Lower lobe of right lung (tissue), 2 donors: ENCODE results near the gene TMEM69. TPM values are rescaled to one million over a fixed set of nuclear protein-coding genes. Genes with fewer than 3 reads are reported as not detected.
A peak's percentile ranks its signal among the peaks of the same experiment; 100 is the strongest.

ENCODE experiments used
- ATAC-seq, 2 donors: fragments of 200-7000 bp; cut with Tn5 transposase; one replicate each; pipeline ENCODE4 v1.9.1; 2020 to 2022; ENCODE audit warnings: mild to moderate bottlenecking in 2 of 2, moderate library complexity in 2 of 2
- DNase-seq: peaks from one replicate; pipeline ENCODE4 v3.0.0-alpha.2; 2020
- H3K27ac ChIP-seq: fragments of 200-600 bp; one replicate; pipeline ENCODE4 v1.8.0; 2022
- H3K27me3 ChIP-seq: fragments of 200-600 bp; one replicate; pipeline ENCODE4 v1.8.0; 2022; ENCODE audit warnings: low read depth
- H3K36me3 ChIP-seq: fragments of 200-600 bp; one replicate; pipeline ENCODE4 v1.8.0; 2022; ENCODE audit warnings: mild to moderate bottlenecking
- H3K4me1 ChIP-seq: fragments of 200-600 bp; one replicate; pipeline ENCODE4 v1.8.0; 2022
- H3K4me3 ChIP-seq: fragments of 200-600 bp; one replicate; pipeline ENCODE4 v1.8.0; 2022; ENCODE audit warnings: mild to moderate bottlenecking
- H3K9me3 ChIP-seq: fragments of 200-600 bp; one replicate; pipeline ENCODE4 v1.8.0; 2022
- CTCF ChIP-seq: fragments of 200-600 bp; IDR thresholded peaks from one replicate; pipeline ENCODE4 v1.8.0; 2022; ENCODE audit warnings: antibody characterized with exemption, mild to moderate bottlenecking
- intact Hi-C: fragments of 100-400 bp; cut with DNase I; formaldehyde crosslinking; loops from one replicate; pipeline ENCODE4 v1.11.0; 2022
- long read RNA-seq: library from polyadenylated mRNA; unstranded; transcript quantifications from one replicate; pipeline ENCODE4 v2.0.0, GENCODE V29; 2021
- total RNA-seq: library from RNA; stranded (reverse); fragmentation: NEBNext Ultra II Directional; extraction: Animal tissue kit (Norgen Biotek cat#: 25700); gene quantifications from one replicate; pipeline ENCODE4 v1.2.1, GENCODE V29; 2021
- donor health status: DM: no; HTN: yes; CAD: no; lungs with severe emphysema.

TMEM69 gene
- 16.8 TPM for total RNA-seq
- long read RNA-seq, transcript TMEM69-201 (3 exons, 2,439 nt), result major isoform, 13 of 17 reads
- long read RNA-seq, partial matches to known transcripts, result 0 of 17 reads
- long read RNA-seq, other reads (novel, unspliced or antisense), result 1 of 17 reads

- intact Hi-C loops, result no loop called here
- H3K27me3 ChIP-seq, result no peaks in the 10 kb centered on the region
- peak; percentile 21 for TF ChIP-seq CTCF
- H3K4me1 ChIP-seq, result peaks cover 31% of the 10 kb centered on the region
- peak; percentile 68 to 72 for ATAC-seq
- peak within 1 kb of the TSS; percentile 91 for H3K4me3 ChIP-seq
- H3K9me3 ChIP-seq, result no peaks in the 10 kb centered on the region
- peak; percentile 64 for DNase-seq
- peaks cover 17% of the 10 kb centered on the region for H3K36me3 ChIP-seq
- H3K27ac ChIP-seq, result peak within 1 kb of the TSS; percentile 96
Measured at GRCh38 chr1:45687754-45688740, at the start of gene TMEM69. TSS of gene TMEM69 (plus strand) at chr1:45688181. CDS start at chr1:45691069, 2,888 bp downstream.

- DNase-seq (no peak), ATAC-seq (no peak)
- Histone ChIP-seq H3K9me3 (no peaks in the 10 kb centered on the region), H3K4me3 (no peak overlapping the region), H3K4me1 (peaks cover 6% of the 10 kb centered on the region), H3K36me3 (peaks cover 80% of the 10 kb centered on the region), H3K27me3 (no peaks in the 10 kb centered on the region), H3K27ac (no peak overlapping the region)
- TF ChIP-seq CTCF, result no peak
- intact Hi-C loops, result no loop called here
Measured at GRCh38 chr1:45640293-45640692, 47.7 kb upstream of the TMEM69 start.

GRCh38 chr1:45643321-45643720 is 44.7 kb upstream of the TMEM69 start:
- Histone ChIP-seq H3K36me3 (peaks cover 68% of the 10 kb centered on the region), H3K9me3 (no peaks in the 10 kb centered on the region), H3K4me3 (no peak overlapping the region), H3K27me3 (no peaks in the 10 kb centered on the region), H3K27ac (no peak overlapping the region), H3K4me1 (peaks cover 16% of the 10 kb centered on the region)
- TF ChIP-seq CTCF, result no peak
- intact Hi-C loops, result no loop called here
- ATAC-seq (no peak), DNase-seq (no peak)

GRCh38 chr1:45643978-45644377 is 44.0 kb upstream of the TMEM69 start:
- H3K4me3 ChIP-seq, result no peak overlapping the region
- TF ChIP-seq CTCF, result no peak
- intact Hi-C loops, result no loop called here
- H3K27me3 ChIP-seq, result no peaks in the 10 kb centered on the region
- no peak overlapping the region for H3K27ac ChIP-seq
- peaks cover 68% of the 10 kb centered on the region for H3K36me3 ChIP-seq
- peaks cover 16% of the 10 kb centered on the region for H3K4me1 ChIP-seq
- DNase-seq (no peak), ATAC-seq (peak; percentile 95 to 96)
- no peaks in the 10 kb centered on the region for H3K9me3 ChIP-seq

GRCh38 chr1:45644661-45645060 is 43.3 kb upstream of the TMEM69 start:
- DNase-seq (no peak), ATAC-seq (no peak)
- intact Hi-C loops, result no loop called here
- H3K27ac ChIP-seq, result peak overlapping the region; percentile 19
- H3K4me3 ChIP-seq, result no peak overlapping the region
- no peaks in the 10 kb centered on the region for H3K27me3 ChIP-seq
- TF ChIP-seq CTCF, result no peak
- H3K9me3 ChIP-seq, result no peaks in the 10 kb centered on the region
- H3K4me1 ChIP-seq, result peaks cover 16% of the 10 kb centered on the region
- H3K36me3 ChIP-seq, result peaks cover 68% of the 10 kb centered on the region
